Measurements from ENCODE around the gene DNAH2. TPM values are rescaled to one million over a fixed set of nuclear protein-coding genes. Genes with fewer than 3 reads are reported as not detected.

DNAH2 gene
- total and polyA plus RNA-seq, 2 of the 4 experiments (the other 2 are of a cell fraction): under 0.01 to 0.02 TPM

- H2BK15ac ChIP-seq (ENCODE audit: low read depth, low read length): no peak overlapping the region
These were observed 140.9 kb downstream of the DNAH2 start for GRCh38 chr17:7858522-7858810.

More at GRCh38 chr17:7858522-7858810, 140.9 kb downstream of the DNAH2 start:
- peaks cover 20% of the 10 kb centered on the region for H3K4me1 ChIP-seq (ENCODE audit: control insufficient read depth, insufficient read depth, low read length)
- H2AFZ ChIP-seq (replicated peaks; ENCODE audit: low read length, poor library complexity): peak overlapping the region; percentile 95
- H3K14ac ChIP-seq (replicated peaks; ENCODE audit: low read depth, low read length): peak overlapping the region; percentile 81
- H3K9me1 ChIP-seq (ENCODE audit: insufficient read depth, low read length): no peaks in the 10 kb centered on the region
- ATAC-seq (ENCODE audit: low read depth) (peak; percentile 9; the same call in 1 of the 2 replicates), DNase-seq (peak; percentile 44)
- WGBS, 2 experiments (ENCODE audit: extremely low coverage in 2 of 2, insufficient read length in 1 of 2): 25% methylated on average over 9 of the region's 20 CpGs; no CpG with 5 or more reads in 1 of the 2 experiments
- H3K18ac ChIP-seq (ENCODE audit: low read depth, low read length): no peak overlapping the region
- peak overlapping the region; percentile 73 for H3K9ac ChIP-seq (ENCODE audit: low read depth, low read length)
- H3K79me1 ChIP-seq (ENCODE audit: low read depth in 1 of 2, low read length in 2 of 2): peaks cover 18 to 50% of the 10 kb centered on the region in 2 experiments; a peak in 3 of 4 replicates
- CTCF ChIA-PET: no interaction called here
- intact Hi-C loops (cut with micrococcal nuclease): no loop called here
- dilution Hi-C loops (cut with HindIII; ENCODE audit: low sequenced_read_pairs, unreplicated experiment): no loop called here
- POLR2A ChIA-PET (ENCODE audit: unreplicated experiment): no interaction called here
- peak overlapping the region; percentile 50 for H3K27ac ChIP-seq (ENCODE audit: insufficient read depth, low read length)
- H3K56ac ChIP-seq (ENCODE audit: extremely low read depth, insufficient read depth, low read length): peak overlapping the region; percentile 47; the same call in 1 of the 2 replicates
- H2AK5ac ChIP-seq (ENCODE audit: low read depth, low read length): peak overlapping the region; percentile 48; the same call in 1 of the 2 replicates
- peak overlapping the region; percentile 83; the same call in 1 of the 2 replicates for H4K91ac ChIP-seq (ENCODE audit: insufficient read depth, low read depth, low read length)
- H3K23ac ChIP-seq (ENCODE audit: low read depth, low read length): peak overlapping the region; percentile 80
- peak overlapping the region; percentile 83 to 96 for H4K8ac ChIP-seq (ENCODE audit: low read depth in 2 of 2, low read length in 2 of 2)
- peak overlapping the region; percentile 78 for H3K4me2 ChIP-seq (ENCODE audit: low read depth, low read length)
- in situ Hi-C loops (cut with MboI; ENCODE audit: low sequenced_read_pairs): no loop called here
- peak overlapping the region; percentile 34 for H4K5ac ChIP-seq (ENCODE audit: low read depth, low read length)
- no peak overlapping the region for H2BK120ac ChIP-seq (ENCODE audit: low read depth, low read length)
- BruUV-seq (replicated peaks): no TSS peak
- H3K9me3 ChIP-seq (ENCODE audit: control insufficient read depth, insufficient read depth, low read length): no peaks in the 10 kb centered on the region
- H3K27me3 ChIP-seq (ENCODE audit: control insufficient read depth, insufficient read depth, low read length): no peaks in the 10 kb centered on the region
- TF ChIP-seq CEBPB (IDR thresholded peaks at IDR 0.05; ENCODE audit: low read depth, low read length) (no peak), POLR2A (IDR thresholded peaks at IDR 0.05; ENCODE audit: low read depth, low read length) (no peak), RFX5 (IDR thresholded peaks at IDR 0.05; ENCODE audit: low read depth, low read length) (no peak), MXI1 (IDR thresholded peaks at IDR 0.05; ENCODE audit: borderline replicate concordance, low read depth, low read length) (no peak), FOS (IDR thresholded peaks at IDR 0.05; ENCODE audit: low read depth, low read length) (no peak), CHD1 (IDR thresholded peaks at IDR 0.05; ENCODE audit: low read depth, low read length) (no peak), USF2 (IDR thresholded peaks at IDR 0.05; ENCODE audit: low read depth, low read length) (no peak), MAZ (IDR thresholded peaks at IDR 0.05; ENCODE audit: borderline replicate concordance, low read depth, low read length) (no peak), ELK1 (IDR thresholded peaks at IDR 0.05; ENCODE audit: borderline replicate concordance, low read depth, low read length) (no peak), NFE2L2 (IDR thresholded peaks at IDR 0.05; ENCODE audit: low read depth, low read length) (no peak), SMC3 (IDR thresholded peaks at IDR 0.05; ENCODE audit: low read depth, low read length) (peak; percentile 29; the same call in 1 of the 2 replicates), RCOR1 (IDR thresholded peaks at IDR 0.05; ENCODE audit: insufficient replicate concordance, low read length) (no peak), BHLHE40 (IDR thresholded peaks at IDR 0.05; ENCODE audit: low read depth, low read length) (0 out of 2 replicates have a peak, but pooled peaks have one; percentile 20), RAD21 (IDR thresholded peaks at IDR 0.05; ENCODE audit: low read length) (peak; percentile 52), MAFK (IDR thresholded peaks at IDR 0.05; ENCODE audit: low read depth, low read length) (no peak)
- TF ChIP-seq, protein P1, sequence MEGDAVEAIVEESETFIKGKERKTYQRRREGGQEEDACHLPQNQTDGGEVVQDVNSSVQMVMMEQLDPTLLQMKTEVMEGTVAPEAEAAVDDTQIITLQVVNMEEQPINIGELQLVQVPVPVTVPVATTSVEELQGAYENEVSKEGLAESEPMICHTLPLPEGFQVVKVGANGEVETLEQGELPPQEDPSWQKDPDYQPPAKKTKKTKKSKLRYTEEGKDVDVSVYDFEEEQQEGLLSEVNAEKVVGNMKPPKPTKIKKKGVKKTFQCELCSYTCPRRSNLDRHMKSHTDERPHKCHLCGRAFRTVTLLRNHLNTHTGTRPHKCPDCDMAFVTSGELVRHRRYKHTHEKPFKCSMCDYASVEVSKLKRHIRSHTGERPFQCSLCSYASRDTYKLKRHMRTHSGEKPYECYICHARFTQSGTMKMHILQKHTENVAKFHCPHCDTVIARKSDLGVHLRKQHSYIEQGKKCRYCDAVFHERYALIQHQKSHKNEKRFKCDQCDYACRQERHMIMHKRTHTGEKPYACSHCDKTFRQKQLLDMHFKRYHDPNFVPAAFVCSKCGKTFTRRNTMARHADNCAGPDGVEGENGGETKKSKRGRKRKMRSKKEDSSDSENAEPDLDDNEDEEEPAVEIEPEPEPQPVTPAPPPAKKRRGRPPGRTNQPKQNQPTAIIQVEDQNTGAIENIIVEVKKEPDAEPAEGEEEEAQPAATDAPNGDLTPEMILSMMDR (conservative IDR thresholded peaks at IDR 0.05; ENCODE audit: low read depth, low read length): peak; percentile 46
- peak overlapping the region; percentile 35 for H2BK5ac ChIP-seq (ENCODE audit: low read depth, low read length, poor library complexity, severe bottlenecking)
- peak overlapping the region; percentile 90 for H2AK9ac ChIP-seq (replicated peaks; ENCODE audit: low read depth, low read length, poor library complexity)
- H3K4me3 ChIP-seq (ENCODE audit: insufficient read depth, low read depth, low read length): peak overlapping the region; percentile 59
- H3K36me3 ChIP-seq (ENCODE audit: control insufficient read depth, insufficient read depth, low read length): peaks cover 10% of the 10 kb centered on the region
- peaks cover 8% of the 10 kb centered on the region; the same call in 1 of the 2 replicates for H4K20me1 ChIP-seq (ENCODE audit: insufficient read depth, low read length)
- H3K4ac ChIP-seq (ENCODE audit: low read depth, low read length): peak overlapping the region; percentile 72
- H2BK20ac ChIP-seq (ENCODE audit: low read depth, low read length): 0 out of 2 replicates have a peak overlapping the region, but pooled peaks have one; percentile 8
